ENCODE data around the gene BATF2.

- TF ChIP-seq POLR2AphosphoS5 (IDR thresholded peaks at IDR 0.05) = no peak
- TF ChIP-seq CTCF (IDR thresholded peaks at IDR 0.05) = no peak
- TF ChIP-seq POLR2A (IDR thresholded peaks at IDR 0.05) = no peak
Observed at GRCh38 chr11:65021509-65021908, 24.7 kb upstream of the BATF2 start.
